HepG2 (cell line): ENCODE measurements around the gene CALML5. TPM values are rescaled to one million over a fixed set of nuclear protein-coding genes. Genes with fewer than 3 reads are reported as not detected.

Experiments
- ATAC-seq: fragments of 200-7000 bp; cut with Tn5 transposase; 3 replicates; pipeline ENCODE4 v1.9.1; 2020; ENCODE audit warnings: mild to moderate bottlenecking, moderate library complexity
- BruUV-seq: library from RNA; stranded (reverse); fragments of 400-500 nt; replicated peaks from 2 replicates; lab custom pipeline; 2021; lab: Mats Ljungman, UMichigan
- CTCF ChIA-PET: fragments of 300-600 bp; formaldehyde crosslinking; extraction: SDS; loops from one replicate; lab custom pipeline; 2021; ENCODE audit warnings: low total read pairs, inconsistent platforms, low intra/inter-chr PET ratio; lab: Yijun Ruan, JAX
- POLR2A ChIA-PET: fragments of 350-600 bp; sonication (Branson Sonifier 250); formaldehyde crosslinking; loops from one replicate; lab custom pipeline; 2020; ENCODE audit warnings: antibody characterized with exemption, inconsistent platforms; lab: Yijun Ruan, JAX
- DNase-seq: peaks from one replicate; pipeline ENCODE4 v3.0.0-alpha.2; 2015; ENCODE audit warnings: low spot score
- FAIRE-seq: peaks from 3 replicates; lab custom pipeline; 2011; peaks lifted over from hg19 to GRCh38; lab: Jason Lieb, UNC
- H2AFZ ChIP-seq: one replicate; pipeline ENCODE4 v1.6.1; 2011; ENCODE audit warnings: low read length, inconsistent platforms
- H3K27ac ChIP-seq: fragments of 300-600 bp; 3 replicates; pipeline ENCODE4 v1.8.0; 2011; ENCODE audit warnings: mixed run types, mild to moderate bottlenecking, mixed read lengths, low read length, inconsistent platforms; ENCODE audit not compliant: insufficient read depth; ENCODE audit errors: extremely low read length
- H3K27me3 ChIP-seq, 2 experiments: fragments of 200-600 bp in 1 of 2; 2 replicates in 1 of 2; 3 replicates in 1 of 2; pipeline versions ENCODE4 v1.6.0 to v1.8.0; 2011; ENCODE audit warnings: low read length in 2 of 2, mild to moderate bottlenecking in 2 of 2, moderate library complexity in 2 of 2, inconsistent platforms in 1 of 2; ENCODE audit not compliant: insufficient read depth in 2 of 2, control insufficient read depth in 1 of 2
- H3K36me3 ChIP-seq, 2 experiments: fragments of 200-600 bp in 1 of 2; replicated peaks in 1 of 2; 2 replicates in 1 of 2; 3 replicates in 1 of 2; pipeline versions ENCODE4 v1.5.1 to v1.8.0; 2011; ENCODE audit warnings: low read length in 2 of 2, inconsistent platforms in 1 of 2; ENCODE audit not compliant: insufficient read depth in 2 of 2, control insufficient read depth in 1 of 2
- H3K4me1 ChIP-seq: 2 replicates; pipeline ENCODE4 v1.5.1; 2012; ENCODE audit warnings: low read length, inconsistent platforms; ENCODE audit not compliant: insufficient read depth
- H3K4me2 ChIP-seq: 2 replicates; pipeline ENCODE4 v1.6.0; 2011; ENCODE audit warnings: low read depth, low read length, inconsistent platforms
- H3K4me3 ChIP-seq, 3 experiments: fragments of 200-600 bp in 1 of 3; sonication (generic), shearing (Covaris generic) in 1 of 3; replicated peaks in 1 of 3; 2 replicates each; pipeline ENCODE4 v1.5.1; 2011 to 2016; ENCODE audit warnings: low read length in 3 of 3, inconsistent platforms in 2 of 3, low read depth in 2 of 3, mild to moderate bottlenecking in 2 of 3, control low read depth in 1 of 3, mixed read lengths in 1 of 3; ENCODE audit not compliant: insufficient read depth in 1 of 3
- H3K79me2 ChIP-seq: one replicate; pipeline ENCODE4 v1.6.1; 2011; ENCODE audit warnings: low read length, inconsistent platforms; ENCODE audit not compliant: insufficient read depth
- H3K9ac ChIP-seq: 2 replicates; pipeline ENCODE4 v1.6.0; 2011; ENCODE audit warnings: mild to moderate bottlenecking, low read depth, low read length, inconsistent platforms; ENCODE audit not compliant: insufficient read depth
- H3K9me3 ChIP-seq: 2 replicates; pipeline ENCODE4 v1.5.1; 2012; ENCODE audit warnings: mild to moderate bottlenecking, low read length
- H4K20me1 ChIP-seq: 2 replicates; pipeline ENCODE4 v1.6.0; 2011; ENCODE audit warnings: inconsistent platforms, mild to moderate bottlenecking, low read length, moderate library complexity; ENCODE audit not compliant: insufficient read depth
- AKAP8 ChIP-seq: sonication (generic); formaldehyde crosslinking; IDR thresholded peaks from 2 replicates; pipeline ENCODE4 v1.5.1; 2020; ENCODE audit warnings: mild to moderate bottlenecking, missing genetic modification reagents
- ATF2 ChIP-seq: sonication (generic); formaldehyde crosslinking; IDR thresholded peaks from 2 replicates; pipeline ENCODE4 v1.4.0; 2020; ENCODE audit warnings: missing genetic modification reagents
- CENPBD1 ChIP-seq: sonication (generic); formaldehyde crosslinking; IDR thresholded peaks from 2 replicates; pipeline ENCODE4 v1.8.0; 2022; ENCODE audit warnings: missing genetic modification reagents, low read depth, mild to moderate bottlenecking, borderline replicate concordance
- FOXC1 ChIP-seq: sonication (generic); formaldehyde crosslinking; IDR thresholded peaks from 2 replicates; pipeline ENCODE4 v1.8.0; 2022; ENCODE audit warnings: mild to moderate bottlenecking, missing genetic modification reagents, borderline replicate concordance
- MED1 ChIP-seq: sonication (generic); formaldehyde crosslinking; IDR thresholded peaks from 2 replicates; pipeline ENCODE4 v1.4.0; 2020; ENCODE audit warnings: missing genetic modification reagents
- MXI1 ChIP-seq: IDR thresholded peaks from 3 replicates; pipeline ENCODE4 v1.6.1; 2012; ENCODE audit warnings: low read depth, low read length, inconsistent platforms, borderline replicate concordance
- NCOA1 ChIP-seq: sonication (generic); formaldehyde crosslinking; IDR thresholded peaks from 2 replicates; pipeline ENCODE4 v1.9.0; 2021; ENCODE audit warnings: missing genetic modification reagents
- PHF8 ChIP-seq: sonication (generic); formaldehyde crosslinking; IDR thresholded peaks from 2 replicates; pipeline ENCODE4 v1.5.0; 2020; ENCODE audit warnings: missing genetic modification reagents
- POLR2A ChIP-seq, 2 experiments: IDR thresholded peaks; 2 replicates each; pipeline ENCODE4 v1.6.1; 2011; ENCODE audit warnings: low read depth in 2 of 2, low read length in 2 of 2, mild to moderate bottlenecking in 1 of 2, moderate library complexity in 1 of 2; ENCODE audit not compliant: insufficient read depth in 1 of 2
- SMYD3 ChIP-seq: sonication (generic); formaldehyde crosslinking; IDR thresholded peaks from 2 replicates; pipeline ENCODE4 v1.8.1; 2023; ENCODE audit warnings: mild to moderate bottlenecking, missing genetic modification reagents
- TEAD3 ChIP-seq: optimal IDR thresholded peaks from 2 replicates; pipeline ENCODE3; 2016; ENCODE audit warnings: borderline replicate concordance
- UBTF ChIP-seq: sonication (generic); formaldehyde crosslinking; IDR thresholded peaks from 2 replicates; pipeline ENCODE4 v1.4.0; 2020; ENCODE audit warnings: mild to moderate bottlenecking, missing genetic modification reagents
- XBP1 ChIP-seq: sonication (generic); formaldehyde crosslinking; IDR thresholded peaks from 2 replicates; pipeline ENCODE4 v1.5.0; 2020; ENCODE audit warnings: missing genetic modification reagents
- ZNF256 ChIP-seq: sonication (generic); formaldehyde crosslinking; conservative IDR thresholded peaks from 2 replicates; pipeline ENCODE4 v1.4.0; 2020; ENCODE audit warnings: missing genetic modification reagents
- ZNF841 ChIP-seq: sonication (generic); formaldehyde crosslinking; IDR thresholded peaks from 2 replicates; pipeline ENCODE4 v1.8.1; 2023; ENCODE audit warnings: missing genetic modification reagents, borderline replicate concordance
- ZSCAN20 ChIP-seq: sonication (generic); formaldehyde crosslinking; IDR thresholded peaks from 2 replicates; pipeline ENCODE4 v1.4.0; 2020; ENCODE audit warnings: missing genetic modification reagents, mild to moderate bottlenecking, borderline replicate concordance
- WGBS: methylation state at CpG from one replicate; pipeline ENCODE4 v1.1.6; 2017; ENCODE audit warnings: low lambda C conversion rate; 5-methylcytosine and 5-hydroxymethylcytosine counted together
- in situ Hi-C: cut with HindIII; loops from 2 replicates; pipeline ENCODE4 v1.10.0; 2017; ENCODE audit warnings: low pct_unique_long_range_greater_than_20kb; ENCODE audit not compliant: extremely low pct_ligation_motif_present
- intact Hi-C: fragments of 100-400 bp; cut with micrococcal nuclease; formaldehyde crosslinking; loops from one replicate; pipeline ENCODE4 v1.10.0; 2022; ENCODE audit not compliant: unreplicated experiment
- polyA plus RNA-seq, 8 experiments: library from polyadenylated mRNA; depleted of rRNA in 3 of 8; stranded (reverse) in 7 of 8; unstranded in 1 of 8; fragments of >200 nt; fragmentation: Illumina TruSeq in 4 of 8; extraction: Trizol in 4 of 8; gene quantifications; 2 replicates each; pipeline versions ENCODE4 v1.2.1 to v1.2.3, GENCODE V29; 2011 to 2016; ENCODE audit warnings: low read depth in 4 of 8, missing spikeins in 1 of 8, mixed read lengths in 1 of 8; ENCODE audit not compliant: insufficient read depth in 1 of 8
- total RNA-seq, 5 experiments: library from RNA; depleted of rRNA; stranded (reverse); fragments of >200 nt; fragmentation: Illumina TruSeq; extraction: Trizol; gene quantifications; 2 replicates each; pipeline ENCODE4 v1.2.3, GENCODE V29; 2016; ENCODE audit warnings: low read depth in 1 of 5

The CALML5 gene
- total and polyA plus RNA-seq, 2 of the 13 experiments (the other 11 are each of a cell fraction or from before 2014, with no cell fraction given), result not detected

- FAIRE-seq, result no peak
- Histone ChIP-seq H3K4me2 (peak overlapping the region; percentile 85), H3K9me3 (no peaks in the 10 kb centered on the region), H3K4me1 (peaks cover 43% of the 10 kb centered on the region), H2AFZ (peak overlapping the region; percentile 83), H4K20me1 (no peaks in the 10 kb centered on the region), H3K36me3 (no peaks in the 10 kb centered on the region), H3K4me3 (peak overlapping the region; percentile 41 to 65 (median 46); a peak in 5 of 6 replicates), H3K27ac (peak overlapping the region; percentile 37), H3K9ac (peak overlapping the region; percentile 65), H3K79me2 (no peaks in the 10 kb centered on the region)
- ATAC-seq, result peak; percentile 23; the same call in 1 of the 3 replicates
- POLR2A ChIA-PET, result interaction anchor here (1.0 to 2.2 kb wide), 3 partner anchors 19 to 157 kb away, joined by 4 to 7 read pairs (median 5); no protein-coding TSS in a partner anchor
- in situ Hi-C loops, result no loop called here
- intact Hi-C loops, result no loop called here
- DNase-seq, result no peak
- CTCF ChIA-PET, result no interaction called here
- WGBS, result 36% methylated on average over 6 of the region's 12 CpGs
- peak; percentile 23; the same call in 1 of the 2 replicates for TF ChIP-seq UBTF (CRISPR knock-in tag)
- TF ChIP-seq PHF8 (CRISPR knock-in tag), result peak; percentile 50; the same call in 1 of the 2 replicates
- 0 out of 4 replicates have a peak, but pooled peaks of 1 of the 2 experiments have one; percentile 47 for TF ChIP-seq POLR2A (IDR thresholded peaks at IDR 0.05; ENCODE audit: insufficient read depth in 1 of 2, low read depth in 2 of 2, low read length in 2 of 2)
- peak; percentile 1 for TF ChIP-seq TEAD3 (CRISPR knock-in tag)
- no peak for TF ChIP-seq ZSCAN20 (CRISPR knock-in tag)
- TF ChIP-seq, all 625 proteins: peak for 4
- no peaks in the 10 kb centered on the region; a peak in 2 of 5 replicates for H3K27me3 ChIP-seq
- no TSS peak for BruUV-seq
These were observed 33.4 kb downstream of the CALML5 start for GRCh38 chr10:5465976-5466450.

GRCh38 chr10:5464546-5464945, 34.8 kb downstream of the CALML5 start:
- no peak for DNase-seq
- Histone ChIP-seq H3K79me2 (no peaks in the 10 kb centered on the region), H2AFZ (no peak overlapping the region), H3K4me2 (no peak overlapping the region), H3K27ac (no peak overlapping the region), H3K4me1 (peaks cover 43% of the 10 kb centered on the region), H3K4me3 (no peak overlapping the region), H3K36me3 (peaks cover 0 to 6% of the 10 kb centered on the region in 2 experiments; a peak in 2 of 5 replicates), H3K9ac (no peak overlapping the region), H3K27me3 (no peaks in the 10 kb centered on the region), H4K20me1 (no peaks in the 10 kb centered on the region), H3K9me3 (no peaks in the 10 kb centered on the region)
- no TSS peak for BruUV-seq
- in situ Hi-C loops, result no loop called here
- POLR2A ChIA-PET, result no interaction called here
- CTCF ChIA-PET, result no interaction called here
- FAIRE-seq, result peak; percentile 36
- ATAC-seq, result no peak
- 80% methylated on average over 5 of the region's 5 CpGs for WGBS
- intact Hi-C loops, result no loop called here
- no peak for TF ChIP-seq SMYD3 (CRISPR knock-in tag)
- TF ChIP-seq NCOA1, result no peak
- TF ChIP-seq ATF2 (CRISPR knock-in tag), result no peak
- no peak for TF ChIP-seq MED1 (CRISPR knock-in tag)
- TF ChIP-seq ZNF256, result no peak
- no peak for TF ChIP-seq MXI1
- TF ChIP-seq ZNF841 (CRISPR knock-in tag), result no peak
- no peak for TF ChIP-seq AKAP8 (CRISPR knock-in tag)
- no peak for TF ChIP-seq CENPBD1
- no peak for TF ChIP-seq FOXC1 (CRISPR knock-in tag)
- TF ChIP-seq XBP1 (CRISPR knock-in tag), result no peak
